Glomerular visceral epithelial cell (primary cell): Measurements from ENCODE around the gene SORT1.
"Not testable (repeated sequence)": the region's sequence is repeated elsewhere in the genome, so short reads cannot be mapped to it uniquely, and the experiment has no call there.

ENCODE experiments used
- DNase-seq: peaks from one replicate; pipeline ENCODE4 v3.0.0-alpha.2; 2016; ENCODE audit errors: extremely low spot score

Gene SORT1

GRCh38 chr1:109299558-109300343, 98.0 kb downstream of the SORT1 start:
- DNase-seq: no peak

GRCh38 chr1:109298666-109299557, 98.8 kb downstream of the SORT1 start:
- peak; percentile 68 for DNase-seq

- no peak for DNase-seq
Measured at GRCh38 chr1:109296782-109297181, 100.9 kb downstream of the SORT1 start.

GRCh38 chr1:109295712-109296415, 101.9 kb downstream of the SORT1 start:
- DNase-seq: no peak

DNA sequence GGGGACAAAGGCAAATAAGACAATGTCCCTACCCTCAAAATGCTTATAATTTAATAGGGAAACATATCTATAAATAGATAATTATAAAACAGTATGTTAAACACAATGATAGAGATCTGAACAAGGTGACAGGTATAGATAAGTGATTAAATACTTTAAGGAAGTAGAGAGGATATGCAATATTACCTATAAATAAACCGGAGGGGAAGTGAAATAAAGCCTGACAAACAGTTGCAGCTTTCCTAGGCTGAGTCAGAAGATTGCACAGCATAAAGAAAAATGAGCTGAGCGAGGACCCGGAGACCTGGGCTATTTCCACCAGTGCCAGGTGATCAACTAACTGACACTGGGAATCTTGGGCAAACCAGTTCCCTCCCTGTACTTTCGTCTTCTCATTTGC, 103.2 kb downstream of the SORT1 start:
- no peak for DNase-seq

DNA sequence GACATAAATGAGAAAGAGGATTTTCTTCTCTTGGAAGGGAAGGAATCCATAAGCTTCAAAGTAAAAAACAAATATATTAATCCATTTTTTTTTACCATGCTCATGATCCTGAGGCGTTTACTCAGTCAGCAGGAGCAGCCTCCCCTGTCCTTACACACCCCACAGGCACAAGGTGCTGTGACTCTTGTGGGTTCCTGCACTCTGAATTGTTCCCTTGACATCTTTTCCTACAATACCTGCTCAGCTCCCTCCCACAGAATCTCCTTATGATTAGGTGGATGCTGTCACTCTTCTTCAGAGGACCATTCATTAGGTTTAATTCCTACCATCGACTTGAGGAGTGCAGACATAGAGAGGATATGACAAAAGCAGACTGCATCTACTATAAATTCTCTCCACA, 104.7 kb downstream of the SORT1 start:
- no peak for DNase-seq

DNA sequence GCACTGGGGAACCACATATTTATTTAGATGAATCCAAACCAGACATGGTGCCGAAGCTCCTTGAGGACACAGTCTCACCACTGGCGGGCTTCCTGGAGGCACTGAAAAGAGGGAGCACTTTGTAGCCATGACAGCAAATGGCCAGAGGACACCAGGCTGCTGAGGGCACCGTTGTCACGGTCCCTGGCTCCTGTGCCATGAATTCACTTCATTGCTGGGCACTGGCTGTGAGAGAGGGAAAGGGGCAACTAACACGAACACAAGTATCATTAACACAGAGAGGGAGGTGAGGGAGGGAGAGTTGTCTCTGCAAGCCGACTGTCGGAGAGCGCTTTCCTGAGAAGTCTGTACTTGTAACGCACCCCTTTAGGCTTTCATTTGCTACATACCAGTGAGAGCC, 105.4 kb downstream of the SORT1 start:
- DNase-seq: no peak

GRCh38 chr1:109290998-109291397, 106.7 kb downstream of the SORT1 start:
- DNase-seq: no peak

DNA sequence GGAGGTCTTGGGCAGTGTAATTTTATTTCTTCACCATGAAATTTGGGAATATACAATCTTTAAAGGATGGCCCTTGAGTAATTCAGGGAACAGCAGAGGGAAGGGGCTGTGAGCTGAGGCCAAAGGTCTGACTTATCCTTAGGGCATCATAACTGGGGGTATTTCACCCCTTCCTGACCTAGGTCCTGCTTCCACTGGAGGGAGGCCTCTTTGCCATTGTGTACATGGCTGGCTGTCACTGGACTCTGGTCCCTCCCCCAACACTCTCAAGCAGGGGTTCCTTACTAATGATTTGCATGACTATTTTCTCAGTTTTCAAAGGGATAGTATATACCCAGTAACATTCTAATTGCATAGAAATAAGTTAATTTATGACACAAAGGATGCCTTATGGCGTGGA, 107.6 kb downstream of the SORT1 start:
- DNase-seq: no peak

DNA sequence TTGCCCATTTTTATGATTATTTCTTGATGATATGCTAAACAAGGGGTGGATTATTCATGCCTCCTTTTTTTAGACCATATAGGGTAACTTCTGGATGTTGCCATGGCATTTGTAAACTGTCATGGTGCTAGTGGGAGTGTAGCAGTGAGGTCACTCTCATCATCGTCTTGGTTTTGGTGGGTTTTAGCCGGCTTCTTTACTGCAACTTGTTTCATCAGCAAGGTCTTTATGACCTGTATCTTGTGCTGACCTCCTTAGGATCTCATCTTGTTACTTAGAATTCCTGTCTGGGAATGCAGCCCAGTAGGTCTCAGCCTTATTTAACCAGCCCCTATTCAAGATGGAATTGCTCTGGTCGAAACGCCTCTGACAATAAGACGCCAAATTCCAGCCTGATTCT, 111.0 kb downstream of the SORT1 start:
- DNase-seq: not testable (repeated sequence)

GRCh38 chr1:109283748-109284600, 113.7 kb downstream of the SORT1 start:
- no peak for DNase-seq

DNA sequence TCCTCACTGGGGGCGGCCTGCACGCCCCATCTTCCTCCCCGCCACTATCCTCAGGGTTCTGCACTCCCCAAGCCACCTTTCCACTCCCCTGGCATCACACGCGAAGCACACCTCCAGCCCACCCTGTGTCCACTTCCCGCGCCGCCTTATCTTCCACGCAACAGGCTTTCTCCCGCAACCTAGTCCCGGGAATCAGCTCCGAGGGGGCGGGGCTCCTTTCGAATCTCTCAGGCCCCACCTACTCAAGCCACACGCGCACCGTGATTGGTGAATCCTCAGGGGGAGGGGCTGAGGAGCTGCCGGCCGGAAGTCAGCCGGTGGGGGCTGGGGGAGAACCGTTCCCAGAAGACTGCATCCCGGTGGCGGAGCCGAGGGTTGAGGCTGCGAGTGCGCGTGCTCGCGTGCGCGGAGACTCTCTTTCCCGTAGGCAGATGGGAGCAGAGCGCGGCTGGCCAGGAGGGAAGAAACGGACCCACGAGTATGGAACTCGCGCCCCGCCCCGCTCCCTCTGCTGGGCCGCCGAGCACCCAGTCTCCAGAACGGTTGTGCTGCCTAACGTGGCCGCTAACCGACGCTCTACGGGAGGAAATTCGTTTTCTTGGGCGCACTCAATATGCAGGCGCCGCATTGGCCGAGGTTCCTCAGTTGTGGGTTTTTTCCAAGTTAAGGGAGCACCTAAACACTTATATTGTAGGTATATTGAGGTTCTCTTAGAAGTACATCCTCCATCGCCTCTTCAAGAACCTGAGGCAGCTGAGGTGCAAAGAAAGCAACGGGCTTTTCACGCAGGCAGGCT, 114.6 kb downstream of the SORT1 start, which contains the start of gene PSRC1:
Gene PSRC1 (minus strand): TSS at position 194 of the 796 bp plus-strand sequence.
- DNase-seq: peak; percentile 95

GRCh38 chr1:109282497-109282951, 115.2 kb downstream of the SORT1 start:
- no peak for DNase-seq

GRCh38 chr1:109281680-109282496, 115.8 kb downstream of the SORT1 start:
- DNase-seq: no peak

DNA sequence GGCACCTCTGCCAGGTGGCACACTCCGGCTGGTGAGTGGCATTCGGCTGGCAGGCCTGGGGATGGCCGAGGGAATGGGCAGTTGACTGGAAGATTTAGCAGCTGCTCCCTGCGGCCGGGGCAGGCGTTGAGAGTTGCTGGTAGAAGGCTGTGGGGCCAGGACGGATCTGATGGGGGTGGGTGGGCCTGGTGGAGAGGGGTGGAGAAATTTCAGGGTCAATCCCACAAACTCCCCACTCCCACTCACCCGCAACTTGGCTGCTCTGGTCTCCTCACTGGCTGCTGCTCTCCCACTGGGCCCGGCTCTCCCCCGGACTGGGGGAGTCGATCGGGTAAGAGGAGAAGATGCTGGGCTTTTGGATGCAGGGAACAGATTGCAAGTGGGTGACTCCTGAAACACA, 116.9 kb downstream of the SORT1 start:
- DNase-seq: no peak

DNA sequence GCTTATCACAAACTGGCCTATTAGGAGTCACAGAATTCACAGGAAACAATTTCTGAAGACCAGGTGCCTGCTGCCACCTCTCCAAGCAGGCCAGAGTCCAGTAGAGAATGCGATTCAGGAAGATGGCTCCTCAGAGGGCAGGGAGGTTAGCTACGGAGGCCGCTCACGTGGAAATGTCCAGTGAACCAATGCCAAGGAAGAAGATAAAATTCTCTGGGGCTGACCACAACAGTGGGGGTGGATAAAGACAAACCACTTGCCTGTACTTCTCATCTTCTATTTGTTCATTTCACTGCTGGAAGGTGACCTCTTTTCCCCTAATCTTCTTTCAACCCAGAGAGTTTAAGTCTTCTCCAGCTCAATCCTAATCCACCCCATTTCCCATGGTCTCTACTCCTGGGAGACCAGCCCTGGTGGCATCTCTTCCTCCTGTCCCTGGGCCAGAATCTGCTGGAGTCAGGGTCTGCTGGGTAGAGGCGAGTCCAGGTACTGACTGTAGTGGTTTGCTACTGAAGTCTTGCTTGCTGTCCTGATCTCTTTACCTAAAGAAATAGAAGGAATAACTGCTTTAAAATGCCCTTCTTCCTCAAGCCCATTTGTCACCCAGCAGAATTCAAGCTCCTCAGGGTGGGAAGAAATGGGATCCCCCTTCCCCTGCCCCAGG, 118.0 kb downstream of the SORT1 start:
- peak; percentile 60 for DNase-seq

DNA sequence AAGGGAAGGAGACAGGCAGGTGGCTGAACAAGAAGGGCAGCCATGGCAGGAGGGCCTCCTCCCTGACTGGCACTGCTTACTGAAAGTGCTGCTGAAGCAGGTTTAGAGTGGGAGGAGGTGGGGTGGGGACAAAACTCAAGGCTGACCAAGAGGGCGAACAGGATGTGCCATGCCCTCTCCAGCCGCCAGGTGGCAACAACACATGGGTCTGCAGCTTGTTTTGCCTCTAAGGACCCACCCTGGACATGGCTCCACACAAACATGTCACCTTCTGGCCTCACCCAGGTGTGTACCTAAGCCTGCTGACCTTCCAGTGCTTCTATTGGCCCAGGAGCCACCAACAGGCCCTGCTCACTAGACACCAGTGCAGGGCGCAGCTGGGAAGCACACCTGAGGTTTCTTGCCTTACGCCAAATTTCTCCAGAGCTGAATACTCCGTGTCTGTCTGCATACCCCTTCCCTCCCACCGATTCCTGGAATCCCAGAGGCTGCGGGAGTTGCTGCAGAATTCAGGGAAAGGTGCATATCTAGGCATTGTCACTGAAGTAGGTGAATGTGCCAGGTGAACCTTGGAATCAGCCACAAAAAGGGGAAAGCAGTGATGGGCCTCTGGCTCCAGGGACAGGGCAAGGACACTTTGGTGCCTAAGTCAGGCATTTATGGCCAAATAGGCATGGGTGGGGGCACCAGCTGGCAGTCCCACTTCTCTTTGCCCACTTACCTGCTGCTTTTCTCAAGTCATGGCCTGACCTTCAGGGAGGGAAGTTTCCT, 120.1 kb downstream of the SORT1 start:
- peak; percentile 76 for DNase-seq

- peak; percentile 30 for DNase-seq
Measured at GRCh38 chr1:109275706-109276345, 121.9 kb downstream of the SORT1 start.
